ENCODE measurements around the gene BAG2. TPM values are rescaled to one million over a fixed set of nuclear protein-coding genes. Genes with fewer than 3 reads are reported as not detected.

The BAG2 gene
- total RNA-seq, 1 experiment from 2014 or later, result 16.8 TPM

GRCh38 chr6:57173886-57174510 is 1.9 kb downstream of the BAG2 start:
- peak; percentile 49 for DNase-seq (ENCODE audit: extremely low read depth, low read depth)

GRCh38 chr6:57174511-57174907 is 2.4 kb downstream of the BAG2 start:
- no peak for DNase-seq (ENCODE audit: extremely low read depth, low read depth)

GRCh38 chr6:57177545-57178265 is 5.6 kb downstream of the BAG2 start:
- DNase-seq (ENCODE audit: extremely low read depth, low read depth), result no peak

GRCh38 chr6:57180596-57180995 is 8.5 kb downstream of the BAG2 start:
- no peak for DNase-seq (ENCODE audit: extremely low read depth, low read depth)

GRCh38 chr6:57182017-57182432 is 9.9 kb downstream of the BAG2 start:
- DNase-seq (ENCODE audit: extremely low read depth, low read depth), result no peak

GRCh38 chr6:57183336-57183735 is 11.2 kb downstream of the BAG2 start:
- DNase-seq (ENCODE audit: extremely low read depth, low read depth), result no peak

GRCh38 chr6:57190140-57190539 is 18.0 kb downstream of the BAG2 start:
- DNase-seq (ENCODE audit: extremely low read depth, low read depth), result no peak

- no peak for DNase-seq (ENCODE audit: extremely low read depth, low read depth)
These were observed 21.1 kb downstream of the BAG2 start for GRCh38 chr6:57193177-57193576.

GRCh38 chr6:57195457-57195856 is 23.3 kb downstream of the BAG2 start:
- DNase-seq (ENCODE audit: extremely low read depth, low read depth), result no peak

- DNase-seq (ENCODE audit: extremely low read depth, low read depth), result no peak
These were observed 27.0 kb downstream of the BAG2 start for GRCh38 chr6:57198926-57199636.

GRCh38 chr6:57201718-57202117 is 29.6 kb downstream of the BAG2 start:
- no peak for DNase-seq (ENCODE audit: extremely low read depth, low read depth)

- DNase-seq (ENCODE audit: extremely low read depth, low read depth), result no peak
These were observed 33.6 kb downstream of the BAG2 start for GRCh38 chr6:57205550-57206328.

- no peak for DNase-seq (ENCODE audit: extremely low read depth, low read depth)
These were observed 35.0 kb downstream of the BAG2 start for GRCh38 chr6:57207141-57207540.

- no peak for DNase-seq (ENCODE audit: extremely low read depth, low read depth)
These were observed 35.7 kb downstream of the BAG2 start for GRCh38 chr6:57207872-57208271.

GRCh38 chr6:57209030-57209429 is 36.9 kb downstream of the BAG2 start:
- no peak for DNase-seq (ENCODE audit: extremely low read depth, low read depth)

GRCh38 chr6:57210060-57210459 is 37.9 kb downstream of the BAG2 start:
- DNase-seq (ENCODE audit: extremely low read depth, low read depth), result no peak

GRCh38 chr6:57215260-57215659 is 43.1 kb downstream of the BAG2 start:
- no peak for DNase-seq (ENCODE audit: extremely low read depth, low read depth)

GRCh38 chr6:57216235-57217101 is 44.3 kb downstream of the BAG2 start:
- no peak for DNase-seq (ENCODE audit: extremely low read depth, low read depth)

- DNase-seq (ENCODE audit: extremely low read depth, low read depth), result no peak
These were observed 45.1 kb downstream of the BAG2 start for GRCh38 chr6:57217270-57217669.

GRCh38 chr6:57220083-57220703 is 48.1 kb downstream of the BAG2 start:
- no peak for DNase-seq (ENCODE audit: extremely low read depth, low read depth)

Data from NCI-H460 (cell line).